ENCODE results near the gene LEFTY2.

The LEFTY2 gene

GRCh38 chr1:225928186-225929175 lies 12.5 kb downstream of the LEFTY2 start:
- DNase-seq, result no peak

GRCh38 chr1:225926551-225927113 lies 14.4 kb downstream of the LEFTY2 start:
- no peak for DNase-seq

DNA sequence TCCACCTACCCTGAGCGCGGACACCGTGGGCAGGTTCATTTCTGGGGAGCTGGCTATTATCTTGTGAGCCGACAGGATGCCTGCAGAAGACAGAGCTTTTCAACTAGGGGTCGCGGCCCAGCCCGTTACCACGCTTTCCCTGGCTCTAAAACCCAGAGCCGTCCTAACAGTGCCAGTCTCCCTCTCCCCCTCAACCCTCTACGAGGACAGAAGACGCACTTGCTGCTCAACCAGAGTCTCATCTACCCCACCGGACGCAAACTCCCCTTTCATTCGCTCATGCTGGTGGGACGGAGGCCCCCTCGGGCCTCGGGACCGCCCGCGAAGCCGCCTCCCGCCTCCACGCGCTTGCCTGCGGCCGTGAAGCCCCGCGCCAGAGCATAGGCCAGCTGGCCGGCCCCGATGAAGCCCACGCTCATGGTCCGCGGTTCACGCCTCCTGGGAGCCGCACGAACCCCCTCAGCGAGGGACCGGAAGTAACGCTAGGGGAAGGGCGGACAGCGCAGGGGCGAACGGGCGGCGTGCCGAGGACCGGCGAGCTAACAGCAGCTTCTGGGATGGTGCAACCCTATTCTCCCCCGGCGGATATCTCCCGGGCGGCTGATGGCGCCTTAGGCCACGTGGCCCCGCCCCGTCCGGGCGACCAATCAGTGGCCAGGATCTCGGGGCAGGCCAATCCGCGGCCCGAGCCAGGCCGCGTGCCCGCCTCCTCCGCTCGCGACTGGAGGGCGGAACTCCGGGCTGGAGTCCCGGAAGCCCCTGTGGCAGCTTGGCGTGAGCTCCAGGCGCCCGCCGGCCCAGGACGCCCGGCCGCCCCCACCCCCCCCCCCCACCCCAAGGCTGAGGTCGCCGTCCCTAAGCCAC lies 17.1 kb downstream of the LEFTY2 start, which contains the start of gene PYCR2:
TSS of gene PYCR2 (minus strand) at position 559 of the 864 bp plus-strand sequence. CDS start at position 419, 140 bp downstream.
- DNase-seq, result peak; percentile 98

GRCh38 chr1:225923381-225923691 lies 17.7 kb downstream of the LEFTY2 start:
- DNase-seq, result no peak

GRCh38 chr1:225921734-225922709 lies 19.0 kb downstream of the LEFTY2 start:
- no peak for DNase-seq

GRCh38 chr1:225919906-225920305 lies 21.1 kb downstream of the LEFTY2 start:
- DNase-seq, result peak; percentile 68

DNA sequence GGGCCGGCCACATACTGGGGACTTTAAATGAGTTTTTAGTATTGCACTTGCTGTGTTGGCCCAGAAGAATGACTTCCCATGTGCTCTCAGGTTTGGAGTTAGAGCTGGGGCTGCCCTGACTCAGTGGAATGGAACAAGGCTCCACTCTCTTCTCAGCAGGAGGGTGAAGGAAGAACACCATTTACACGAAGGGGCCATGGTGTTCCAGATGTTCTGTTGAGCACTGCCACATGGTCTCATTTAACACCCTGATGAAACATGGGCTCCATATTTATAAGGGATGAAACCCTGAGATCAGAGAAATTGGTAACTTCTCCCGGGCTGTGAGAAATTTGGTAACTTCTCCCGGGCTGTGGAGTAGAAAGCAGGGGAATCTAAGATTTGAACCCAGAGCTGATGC lies 22.7 kb downstream of the LEFTY2 start:
- no peak for DNase-seq

- DNase-seq, result no peak
Measured at GRCh38 chr1:225917536-225917935, 23.5 kb downstream of the LEFTY2 start.

- no peak for DNase-seq
Measured at GRCh38 chr1:225917101-225917500, 23.9 kb downstream of the LEFTY2 start.

DNA sequence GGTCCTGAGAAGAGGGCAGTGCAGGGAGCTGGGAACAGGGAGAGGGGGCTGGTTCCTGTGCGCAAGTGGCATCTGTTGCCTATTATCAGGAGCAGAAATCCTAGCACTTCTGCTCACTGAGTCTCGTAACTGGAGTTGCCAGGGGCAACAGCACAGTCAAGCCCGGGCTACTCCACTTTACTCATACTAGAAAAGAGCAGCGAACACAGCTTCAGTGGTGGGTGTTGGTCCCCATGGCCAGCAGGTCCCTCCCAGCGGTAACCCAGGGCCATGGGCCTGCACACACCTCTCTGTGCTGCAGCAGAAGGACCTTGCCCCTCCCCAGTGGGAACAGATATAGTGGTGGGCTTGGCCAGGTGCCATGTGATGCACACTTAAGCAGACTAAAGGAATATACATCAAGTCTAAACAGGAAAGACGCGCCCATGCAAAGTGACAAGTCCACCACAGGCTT lies 25.5 kb downstream of the LEFTY2 start:
- DNase-seq, result no peak

DNA sequence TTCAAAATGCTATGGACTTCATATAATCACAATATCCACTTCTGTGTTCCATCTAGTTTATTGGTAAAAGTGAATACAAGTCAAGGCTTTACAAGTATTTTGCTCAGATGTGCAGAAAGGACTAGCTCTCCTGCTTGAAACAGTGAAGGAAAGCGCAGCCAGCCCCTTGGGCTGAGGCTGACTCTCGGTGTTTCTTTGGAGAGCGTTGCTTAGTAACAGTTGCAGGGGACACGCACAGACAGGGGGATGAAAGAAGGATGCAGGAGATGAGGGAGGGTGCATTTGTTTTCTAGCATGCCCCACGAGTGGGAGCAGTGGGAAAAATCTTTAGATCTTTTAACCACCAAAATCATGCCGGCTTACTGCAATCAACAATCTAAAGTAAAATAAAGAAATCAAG lies 26.1 kb downstream of the LEFTY2 start:
- DNase-seq, result no peak

GRCh38 chr1:225914391-225914790 lies 26.6 kb downstream of the LEFTY2 start:
- DNase-seq, result no peak

DNA sequence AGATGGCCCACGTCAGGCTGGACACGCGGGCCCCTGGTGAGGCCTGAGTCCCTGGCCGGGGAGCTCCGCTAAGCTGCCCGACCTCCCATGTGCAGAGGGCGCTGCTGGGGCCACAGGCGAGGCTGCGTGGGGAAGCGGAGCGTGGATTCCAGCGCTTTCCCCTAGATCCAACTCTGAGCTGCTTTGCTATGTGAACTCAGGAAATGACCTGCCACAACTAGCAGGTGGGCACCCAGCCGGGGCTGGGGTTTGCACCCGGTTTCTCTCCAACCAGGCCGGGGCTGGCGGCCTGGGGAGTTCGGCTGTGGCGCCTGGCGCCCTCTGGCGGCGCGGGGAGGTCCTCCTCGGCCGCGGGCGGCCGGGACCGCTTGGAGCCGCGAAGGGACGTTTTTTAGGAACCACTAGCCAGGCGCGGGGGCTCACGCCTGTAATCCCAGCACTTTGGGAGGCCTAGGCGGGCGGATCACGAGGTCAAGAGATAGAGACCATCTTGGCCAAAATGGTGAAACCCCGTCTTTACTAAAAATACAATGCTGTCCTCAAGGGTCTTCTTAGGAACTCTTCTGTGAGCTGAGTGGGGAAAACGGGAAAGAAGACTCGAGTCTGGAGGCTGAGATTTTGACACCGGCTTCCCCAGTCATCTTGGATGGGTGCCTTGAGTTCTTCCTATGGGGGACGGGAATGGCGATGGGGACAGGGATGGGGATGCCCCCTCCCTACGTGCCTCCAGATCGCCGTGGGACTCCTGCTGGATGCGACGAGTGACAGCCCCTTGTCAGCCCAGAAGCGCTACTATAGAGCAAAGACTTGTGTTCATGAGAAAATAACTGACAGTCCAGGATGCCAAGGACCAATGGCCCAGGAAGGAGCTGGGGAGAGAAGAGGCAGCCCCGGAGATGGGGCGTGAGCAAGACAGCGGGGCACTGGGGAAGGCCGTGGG lies 29.6 kb downstream of the LEFTY2 start:
- DNase-seq, result peak; percentile 78

GRCh38 chr1:225909477-225909876 lies 31.5 kb downstream of the LEFTY2 start:
- no peak for DNase-seq

GRCh38 chr1:225908773-225909172 lies 32.2 kb downstream of the LEFTY2 start:
- no peak for DNase-seq

DNA sequence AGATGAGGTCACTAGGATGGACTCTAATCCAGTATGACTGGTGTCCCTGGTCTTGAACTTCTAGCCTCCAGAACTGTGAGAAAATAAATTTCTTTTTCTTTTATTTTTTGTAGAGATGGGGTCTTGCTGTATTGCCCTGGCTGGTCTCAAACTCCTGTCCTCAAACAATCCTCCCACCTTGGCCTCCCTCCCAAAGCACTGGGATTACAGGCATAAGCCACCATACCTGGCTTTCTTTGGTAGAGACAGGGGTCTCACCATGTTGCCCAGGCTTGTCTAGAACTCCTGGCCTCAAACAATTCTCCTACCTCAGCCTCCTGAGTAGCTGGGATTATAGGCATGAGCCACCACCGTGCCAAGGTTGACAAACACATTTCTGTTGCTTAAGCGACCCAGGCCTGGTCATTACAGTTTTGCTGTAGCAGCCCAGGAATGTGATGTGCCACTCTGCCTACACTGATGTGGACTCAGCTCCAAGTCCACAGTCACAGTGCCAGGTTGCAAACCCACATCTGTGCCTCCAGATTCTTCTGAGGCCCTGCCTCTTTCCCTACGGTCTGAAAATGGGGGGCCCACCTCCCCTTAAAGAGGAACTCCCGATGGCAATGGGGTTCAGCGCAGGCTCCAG lies 32.9 kb downstream of the LEFTY2 start:
- DNase-seq, result no peak

GRCh38 chr1:225907341-225907740 lies 33.7 kb downstream of the LEFTY2 start:
- no peak for DNase-seq

GRCh38 chr1:225906467-225906866 lies 34.6 kb downstream of the LEFTY2 start:
- no peak for DNase-seq

DNA sequence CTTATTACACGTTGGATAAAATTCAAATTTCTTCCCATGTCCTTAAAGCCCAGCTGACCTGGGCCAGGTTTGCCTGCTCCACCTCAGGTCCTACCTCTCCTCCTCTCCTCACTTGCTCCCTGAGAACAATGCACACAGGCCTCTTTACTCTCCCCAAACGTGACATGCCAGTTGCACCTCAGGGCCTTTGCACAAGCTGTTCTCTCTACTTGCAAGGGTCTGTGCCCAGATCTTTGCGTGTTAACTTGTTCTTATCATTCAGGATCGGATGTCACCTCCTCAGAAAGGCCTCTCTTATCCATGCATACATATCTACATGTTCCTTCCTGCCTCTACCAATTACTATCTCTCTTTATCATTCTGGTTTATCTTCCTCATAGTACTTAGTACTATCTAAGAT lies 37.4 kb downstream of the LEFTY2 start:
- no peak for DNase-seq

Data from activated CD4-positive, alpha-beta T cell treated with anti-CD3 and anti-CD28 coated beads, Interleukin-2, Interleukin-6, amounts not matched to agents 100 ng/mL and 50 ng/mL, durations not matched to agents 16 hours and 8 hours (primary cell).